K562 (cell line): ENCODE measurements around the gene C7orf57. TPM values are rescaled to one million over a fixed set of nuclear protein-coding genes. Genes with fewer than 3 reads are reported as not detected.

Experiments used
- ATAC-seq: fragments of 200-7000 bp; cut with Tn5 transposase; 3 replicates; pipeline ENCODE4 v1.9.1; 2020; ENCODE audit warnings: moderate library complexity
- BruUV-seq: library from RNA; stranded (reverse); fragments of 400-500 nt; replicated peaks from 2 replicates; lab custom pipeline; 2021; lab: Mats Ljungman, UMichigan
- CTCF ChIA-PET: fragments of 300-600 bp; formaldehyde crosslinking; extraction: SDS; loops from one replicate; lab custom pipeline; 2021; ENCODE audit warnings: low intra/inter-chr PET ratio; lab: Yijun Ruan, JAX
- POLR2A ChIA-PET: fragments of 300-600, 350-650 bp; sonication (Branson Sonifier 250); formaldehyde crosslinking; extraction: SDS; loops from one replicate; lab custom pipeline; 2021; ENCODE audit warnings: antibody characterized with exemption, inconsistent platforms; lab: Yijun Ruan, JAX
- DNase-seq, 4 experiments: peaks; one replicate each; pipeline versions ENCODE4 v3.0.0 to v3.0.0-alpha.2; 2011 to 2018; ENCODE audit warnings: low spot score in 3 of 4, mixed read lengths in 3 of 4; ENCODE audit errors: extremely low read depth in 1 of 4
- FAIRE-seq: peaks from 2 replicates; lab custom pipeline; 2011; peaks lifted over from hg19 to GRCh38; lab: Jason Lieb, UNC
- H2AFZ ChIP-seq: 2 replicates; pipeline ENCODE4 v1.6.0; 2011; ENCODE audit warnings: low read depth, low read length, control low read depth, inconsistent platforms
- H3K27ac ChIP-seq: fragments of 200-600 bp; 3 replicates; pipeline ENCODE4 v1.8.0; 2011; ENCODE audit warnings: low read depth, mild to moderate bottlenecking, control low read depth, inconsistent platforms, low read length, moderate library complexity, mixed read lengths; ENCODE audit errors: extremely low read depth
- H3K27me3 ChIP-seq, 2 experiments: fragments of 300-600 bp in 1 of 2; 2 replicates in 1 of 2; 3 replicates in 1 of 2; pipeline versions ENCODE4 v1.6.0 to v1.8.0; 2011; ENCODE audit warnings: inconsistent platforms in 2 of 2, low read length in 2 of 2, mild to moderate bottlenecking in 1 of 2, mixed read lengths in 1 of 2, moderate library complexity in 1 of 2; ENCODE audit not compliant: control insufficient read depth in 2 of 2, insufficient read depth in 2 of 2
- H3K36me3 ChIP-seq: fragments of 300-600 bp; 3 replicates; pipeline ENCODE4 v1.8.0; 2011; ENCODE audit warnings: mild to moderate bottlenecking, low read length, inconsistent platforms; ENCODE audit not compliant: control insufficient read depth, insufficient read depth
- H3K4me1 ChIP-seq, 2 experiments: fragments of 200-600 bp in 1 of 2; replicated peaks in 1 of 2; 2 replicates in 1 of 2; 3 replicates in 1 of 2; pipeline versions ENCODE4 v1.5.1 to v1.8.0; 2011; ENCODE audit warnings: inconsistent platforms in 2 of 2, low read length in 2 of 2, mild to moderate bottlenecking in 1 of 2, mixed read lengths in 1 of 2, moderate library complexity in 1 of 2; ENCODE audit not compliant: control insufficient read depth in 2 of 2, insufficient read depth in 2 of 2
- H3K4me2 ChIP-seq: 2 replicates; pipeline ENCODE4 v1.6.1; 2011; ENCODE audit warnings: low read length, control low read depth, inconsistent platforms, mixed read lengths; ENCODE audit not compliant: insufficient read depth
- H3K4me3 ChIP-seq: fragments of 200-600 bp; sonication (generic), shearing (Covaris generic); 2 replicates; pipeline ENCODE4 v1.5.1; 2016; ENCODE audit warnings: control low read depth, inconsistent platforms
- H3K79me2 ChIP-seq: fragments of 200-600 bp; 3 replicates; pipeline ENCODE4 v1.8.0; 2011; ENCODE audit warnings: low read length, inconsistent platforms; ENCODE audit not compliant: control insufficient read depth, insufficient read depth
- H3K9ac ChIP-seq, 2 experiments: 2 replicates each; pipeline versions ENCODE4 v1.6.0 to v1.6.1; 2011; ENCODE audit warnings: low read depth in 2 of 2, low read length in 2 of 2, control low read depth in 1 of 2, inconsistent platforms in 1 of 2, mild to moderate bottlenecking in 1 of 2, mixed read lengths in 1 of 2; ENCODE audit not compliant: insufficient read depth in 1 of 2
- H3K9me1 ChIP-seq: one replicate; pipeline ENCODE4 v1.6.0; 2011; ENCODE audit warnings: inconsistent platforms, mild to moderate bottlenecking, low read length, moderate library complexity; ENCODE audit not compliant: control insufficient read depth, insufficient read depth
- H3K9me3 ChIP-seq: replicated peaks from 2 replicates; pipeline ENCODE4 v1.5.1; 2011; ENCODE audit warnings: low read depth, low read length, inconsistent platforms; ENCODE audit not compliant: control insufficient read depth, insufficient read depth
- H4K20me1 ChIP-seq: replicated peaks from 2 replicates; pipeline ENCODE4 v1.6.1; 2011; ENCODE audit warnings: low read length, inconsistent platforms, mixed read lengths; ENCODE audit not compliant: control insufficient read depth, insufficient read depth
- CBX8 ChIP-seq: fragments of 200-600 bp; sonication (generic); IDR thresholded peaks from 2 replicates; pipeline ENCODE4 v1.6.1; 2012; ENCODE audit warnings: borderline replicate concordance, mixed run types, low read depth, mild to moderate bottlenecking, moderate library complexity, mixed read lengths, low read length, control low read depth, inconsistent platforms; ENCODE audit not compliant: poor library complexity, severe bottlenecking; ENCODE audit errors: extremely low read depth
- DNMT1 ChIP-seq: fragments of 450-650 bp; IDR thresholded peaks from 2 replicates; pipeline ENCODE4 v1.6.1; 2016; ENCODE audit warnings: antibody characterized with exemption, mild to moderate bottlenecking
- EWSR1 ChIP-seq: fragments of 450-650 bp; IDR thresholded peaks from 2 replicates; pipeline ENCODE4 v1.6.1; 2018; ENCODE audit warnings: borderline replicate concordance, mild to moderate bottlenecking, low read depth, moderate library complexity; ENCODE audit not compliant: partially characterized antibody
- HDAC8 ChIP-seq: fragments of 450-650 bp; IDR thresholded peaks from 2 replicates; pipeline ENCODE4 v1.6.1; 2016; ENCODE audit warnings: mild to moderate bottlenecking, missing genetic modification characterization, moderate library complexity, missing compliant biosample characterization
- MEF2A ChIP-seq: IDR thresholded peaks from 2 replicates; pipeline ENCODE4 v1.6.1; 2011; ENCODE audit warnings: low read depth, mild to moderate bottlenecking, low read length, moderate library complexity; ENCODE audit not compliant: control insufficient read depth
- POLR2AphosphoS5 ChIP-seq: IDR thresholded peaks from 2 replicates; pipeline ENCODE4 v1.6.1; 2011; ENCODE audit warnings: mild to moderate bottlenecking, low read depth, low read length, moderate library complexity; ENCODE audit not compliant: control insufficient read depth, insufficient read depth
- TGIF2 ChIP-seq: sonication (generic); formaldehyde crosslinking; IDR thresholded peaks from 2 replicates; pipeline ENCODE4 v1.8.1; 2022; ENCODE audit warnings: mild to moderate bottlenecking, missing genetic modification reagents, moderate library complexity
- TRIM24 ChIP-seq, 2 experiments: fragments of 450-650 bp; IDR thresholded peaks; 2 replicates each; pipeline ENCODE4 v1.6.1; 2016
- ZHX1 ChIP-seq: fragments of 150-350 bp; conservative IDR thresholded peaks from 2 replicates; pipeline ENCODE4 v1.6.1; 2014; ENCODE audit warnings: low read length
- ZNF165 ChIP-seq: fragments of 250-450 bp; sonication (Bioruptor Pico); IDR thresholded peaks from 2 replicates; pipeline ENCODE4 v1.4.0; 2020; ENCODE audit warnings: borderline replicate concordance
- ZNF407 ChIP-seq: fragments of 450-650 bp; IDR thresholded peaks from 2 replicates; pipeline ENCODE4 v1.6.1; 2016; ENCODE audit warnings: low read depth
- ZZZ3 ChIP-seq: fragments of 450-650 bp; IDR thresholded peaks from 2 replicates; pipeline ENCODE4 v1.6.1; 2016; ENCODE audit warnings: antibody characterized with exemption, mild to moderate bottlenecking, moderate library complexity
- WGBS: fragments of 100-300 bp; shearing (Covaris generic); methylation state at CpG from one replicate; pipeline ENCODE4 v1.1.6; 2016; ENCODE audit warnings: low coverage, mixed read lengths; ENCODE audit not compliant: insufficient coverage; ENCODE audit errors: missing lambda C conversion rate; 5-methylcytosine and 5-hydroxymethylcytosine counted together
- in situ Hi-C: fragments of 300-500 bp; cut with MboI; formaldehyde crosslinking; loops from 4 replicates; pipeline ENCODE4 v1.15.0; 2018; ENCODE audit warnings: inconsistent platforms, mixed read lengths
- intact Hi-C: fragments of 100-400 bp; cut with micrococcal nuclease; formaldehyde crosslinking; loops from 2 replicates; pipeline ENCODE4 v1.14.2; 2022
- polyA plus RNA-seq, 8 experiments: library from polyadenylated mRNA; depleted of rRNA in 4 of 8; stranded (reverse) in 5 of 8; unstranded in 3 of 8; fragments of >200 nt; fragmentation: Nextera tagmentation in 2 of 8; fragmentation: Illumina TruSeq in 1 of 8; extraction: Ambion mirVana in 2 of 8; extraction: Trizol in 1 of 8; gene quantifications; 2 replicates each; pipeline versions ENCODE4 v1.2.1 to v1.2.3, GENCODE V29; 2011 to 2014; ENCODE audit warnings: inconsistent platforms in 1 of 8, missing spikeins in 1 of 8
- total RNA-seq, 7 experiments: library from RNA; depleted of rRNA in 6 of 7; stranded (reverse); fragments of >200 nt in 6 of 7; fragmentation: Illumina TruSeq in 2 of 7; extraction: Trizol in 2 of 7; gene quantifications; 2 replicates each; pipeline versions ENCODE4 v1.2.1 to v1.2.3, GENCODE V29; 2011 to 2021; ENCODE audit warnings: low replicate concordance in 1 of 7

The C7orf57 gene
- total and polyA plus RNA-seq, 9 of the 15 experiments (the other 6 are each of a cell fraction or from before 2014, with no cell fraction given): not detected

DNA sequence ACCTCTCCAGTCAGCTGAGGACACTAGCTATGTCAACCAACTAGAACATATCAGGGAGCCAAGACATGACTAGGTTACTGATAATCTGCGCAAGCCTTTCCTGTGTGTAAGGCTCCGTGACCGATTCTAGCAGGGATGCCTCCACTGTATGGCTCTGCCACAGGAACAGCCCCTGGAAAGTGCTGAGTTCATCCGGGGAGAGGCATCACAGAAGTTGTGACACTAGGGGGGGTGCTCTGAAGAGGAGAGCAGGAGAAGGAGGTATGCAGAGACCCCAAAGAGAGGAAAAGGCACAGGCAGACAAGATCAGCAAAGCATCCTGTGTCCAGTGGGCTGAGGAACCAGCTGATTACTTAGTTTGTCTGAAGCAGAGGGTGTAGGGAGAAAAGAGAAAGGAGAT, 67.2 kb downstream of the C7orf57 start:
- no peak overlapping the region for H2AFZ ChIP-seq
- no peak overlapping the region for H3K27ac ChIP-seq
- H4K20me1 ChIP-seq: no peaks in the 10 kb centered on the region
- peaks cover 8 to 17% of the 10 kb centered on the region in 2 experiments; a peak in 3 of 5 replicates for H3K27me3 ChIP-seq
- ChIA-PET CTCF (no interaction called here), POLR2A (no interaction called here)
- H3K36me3 ChIP-seq: no peaks in the 10 kb centered on the region
- no peaks in the 10 kb centered on the region for H3K9me3 ChIP-seq
- in situ Hi-C loops: no loop called here
- H3K9me1 ChIP-seq: no peaks in the 10 kb centered on the region
- peaks cover 0 to 4% of the 10 kb centered on the region in 2 experiments; a peak in 1 of 5 replicates for H3K4me1 ChIP-seq
- ATAC-seq (no peak), DNase-seq (no peak), FAIRE-seq (no peak)
- BruUV-seq: no TSS peak
- no peak overlapping the region for H3K4me3 ChIP-seq
- H3K79me2 ChIP-seq: no peaks in the 10 kb centered on the region
- WGBS: 8% methylated on average over 4 of the region's 4 CpGs
- intact Hi-C loops: no loop called here
- H3K9ac ChIP-seq: no peak overlapping the region
- no peak overlapping the region for H3K4me2 ChIP-seq
- TF ChIP-seq CBX8: no peak
- TF ChIP-seq POLR2AphosphoS5: no peak
- TF ChIP-seq MEF2A: no peak
- TF ChIP-seq ZNF407: no peak
- no peak for TF ChIP-seq TGIF2 (CRISPR knock-in tag)
- TF ChIP-seq TRIM24 (IDR thresholded peaks at IDR 0.05): no peak
- no peak for TF ChIP-seq EWSR1
- no peak for TF ChIP-seq ZHX1
- no peak for TF ChIP-seq HDAC8 (tag)
- TF ChIP-seq ZZZ3: no peak
- TF ChIP-seq DNMT1: no peak
- no peak for TF ChIP-seq ZNF165 (CRISPR knock-in tag)
